ENCODE measurements around the gene KRTAP15-1.

Gene KRTAP15-1

DNA sequence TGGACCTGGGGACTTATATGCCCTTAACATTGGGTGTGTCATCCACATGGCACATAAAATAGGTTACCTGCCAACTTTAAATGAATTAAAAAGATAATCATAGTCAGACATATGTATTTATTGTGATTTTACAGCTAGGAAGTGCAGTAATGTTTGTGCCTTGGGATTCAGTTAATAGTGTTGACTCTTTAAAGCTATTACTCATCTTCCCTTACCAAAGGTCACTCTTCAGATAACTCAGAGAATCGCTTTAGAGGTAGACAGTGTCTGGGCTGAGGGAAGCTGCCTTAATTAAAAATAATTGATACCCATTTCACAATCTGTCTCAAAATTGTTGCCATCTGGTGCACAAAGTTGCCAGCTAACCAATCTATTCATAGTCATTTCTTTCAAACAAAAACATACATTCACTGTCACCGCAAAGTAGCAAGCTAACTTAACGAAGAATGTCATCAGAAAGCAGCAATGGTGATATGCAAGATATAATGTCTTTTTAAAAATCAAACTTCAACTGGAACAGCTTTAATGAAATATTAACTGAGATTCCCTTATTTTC lies 3.0 kb upstream of the KRTAP15-1 start:
- no peak for TF ChIP-seq EZH2 (IDR thresholded peaks at IDR 0.05; ENCODE audit: borderline replicate concordance, low read length)
- TF ChIP-seq, protein P1, sequence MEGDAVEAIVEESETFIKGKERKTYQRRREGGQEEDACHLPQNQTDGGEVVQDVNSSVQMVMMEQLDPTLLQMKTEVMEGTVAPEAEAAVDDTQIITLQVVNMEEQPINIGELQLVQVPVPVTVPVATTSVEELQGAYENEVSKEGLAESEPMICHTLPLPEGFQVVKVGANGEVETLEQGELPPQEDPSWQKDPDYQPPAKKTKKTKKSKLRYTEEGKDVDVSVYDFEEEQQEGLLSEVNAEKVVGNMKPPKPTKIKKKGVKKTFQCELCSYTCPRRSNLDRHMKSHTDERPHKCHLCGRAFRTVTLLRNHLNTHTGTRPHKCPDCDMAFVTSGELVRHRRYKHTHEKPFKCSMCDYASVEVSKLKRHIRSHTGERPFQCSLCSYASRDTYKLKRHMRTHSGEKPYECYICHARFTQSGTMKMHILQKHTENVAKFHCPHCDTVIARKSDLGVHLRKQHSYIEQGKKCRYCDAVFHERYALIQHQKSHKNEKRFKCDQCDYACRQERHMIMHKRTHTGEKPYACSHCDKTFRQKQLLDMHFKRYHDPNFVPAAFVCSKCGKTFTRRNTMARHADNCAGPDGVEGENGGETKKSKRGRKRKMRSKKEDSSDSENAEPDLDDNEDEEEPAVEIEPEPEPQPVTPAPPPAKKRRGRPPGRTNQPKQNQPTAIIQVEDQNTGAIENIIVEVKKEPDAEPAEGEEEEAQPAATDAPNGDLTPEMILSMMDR (IDR thresholded peaks at IDR 0.05; ENCODE audit: low read length): no peak
- Histone ChIP-seq H3K79me2 (ENCODE audit: insufficient read depth, low read length) (no peaks in the 10 kb centered on the region), H3F3A (ENCODE audit: insufficient read depth, low read length) (no peaks in the 10 kb centered on the region), H3K4me2 (ENCODE audit: low read length) (no peak overlapping the region), H3K27ac (ENCODE audit: low read depth, low read length, poor library complexity, severe bottlenecking) (no peak overlapping the region), H3K9me3 (ENCODE audit: low read length) (no peaks in the 10 kb centered on the region), H3K9me2 (ENCODE audit: low read depth, low read length) (no peaks in the 10 kb centered on the region), H4K20me1 (ENCODE audit: insufficient read depth, low read length) (no peaks in the 10 kb centered on the region), H3K27me3 (ENCODE audit: insufficient read depth, low read length) (no peaks in the 10 kb centered on the region), H2AFZ (ENCODE audit: low read length) (no peak overlapping the region), H3K4me1 (ENCODE audit: insufficient read depth, low read length, severe bottlenecking) (no peaks in the 10 kb centered on the region), H3K9ac (ENCODE audit: low read length) (no peak overlapping the region), H3K36me3 (ENCODE audit: insufficient read depth, low read length) (no peaks in the 10 kb centered on the region), H3K4me3 (ENCODE audit: low read depth, low read length, poor library complexity, severe bottlenecking) (no peak overlapping the region)

DNA sequence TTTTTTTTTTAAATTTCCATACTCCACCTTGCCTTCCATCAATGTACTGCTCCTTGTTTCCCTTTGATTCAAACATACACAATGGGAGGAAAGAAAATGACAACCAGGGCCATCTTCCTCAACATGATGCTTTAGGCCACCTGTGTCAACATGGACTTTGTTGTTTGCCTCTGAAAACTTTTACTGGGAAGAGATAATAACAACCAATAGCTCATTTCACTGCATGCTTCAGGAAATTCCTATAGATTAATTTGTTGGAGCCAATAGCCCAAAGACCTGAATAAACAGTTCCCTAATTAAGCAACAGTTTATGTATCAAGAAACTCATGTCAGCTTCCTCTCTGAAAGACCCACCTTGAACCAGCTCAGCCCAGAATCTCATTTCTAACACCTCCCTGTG lies 3.2 kb downstream of the KRTAP15-1 start:
- H3K4me2 ChIP-seq (ENCODE audit: low read length): no peak overlapping the region
- H2AFZ ChIP-seq (ENCODE audit: low read length): no peak overlapping the region
- no peak overlapping the region for H3K4me3 ChIP-seq (ENCODE audit: low read depth, low read length, poor library complexity, severe bottlenecking)
- H3F3A ChIP-seq (ENCODE audit: insufficient read depth, low read length): no peaks in the 10 kb centered on the region
- H3K27ac ChIP-seq (ENCODE audit: low read depth, low read length, poor library complexity, severe bottlenecking): no peak overlapping the region
- no peak for TF ChIP-seq EZH2 (IDR thresholded peaks at IDR 0.05; ENCODE audit: borderline replicate concordance, low read length)
- TF ChIP-seq, protein P1 (IDR thresholded peaks at IDR 0.05; ENCODE audit: low read length): no peak
- no peaks in the 10 kb centered on the region for H4K20me1 ChIP-seq (ENCODE audit: insufficient read depth, low read length)
- H3K9ac ChIP-seq (ENCODE audit: low read length): no peak overlapping the region
- no peaks in the 10 kb centered on the region for H3K9me2 ChIP-seq (ENCODE audit: low read depth, low read length)
- H3K9me3 ChIP-seq (ENCODE audit: low read length): no peaks in the 10 kb centered on the region
- H3K36me3 ChIP-seq (ENCODE audit: insufficient read depth, low read length): no peaks in the 10 kb centered on the region
- H3K4me1 ChIP-seq (ENCODE audit: insufficient read depth, low read length, severe bottlenecking): no peaks in the 10 kb centered on the region
- H3K79me2 ChIP-seq (ENCODE audit: insufficient read depth, low read length): no peaks in the 10 kb centered on the region
- no peaks in the 10 kb centered on the region for H3K27me3 ChIP-seq (ENCODE audit: insufficient read depth, low read length)

DNA sequence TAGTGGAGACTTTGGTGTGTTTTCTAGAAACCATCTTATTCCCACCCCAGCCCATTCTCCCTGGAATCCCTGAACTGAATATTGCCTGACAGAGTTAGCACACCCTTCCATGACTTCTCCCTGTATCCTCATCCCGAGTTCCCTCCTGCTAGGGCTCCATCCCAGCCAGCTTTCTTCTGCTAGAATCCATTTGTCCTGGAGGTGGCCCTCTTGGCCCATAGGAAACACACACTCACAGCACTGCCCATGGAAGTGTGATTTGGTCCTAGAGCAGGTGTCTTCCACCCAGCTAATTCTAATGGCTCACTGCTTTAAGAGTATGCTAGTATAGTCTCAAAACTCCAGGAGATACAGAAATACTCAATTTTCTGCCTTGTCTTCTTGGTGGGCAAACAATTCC lies 4.1 kb downstream of the KRTAP15-1 start:
- H3K4me3 ChIP-seq (ENCODE audit: low read depth, low read length, poor library complexity, severe bottlenecking): no peak overlapping the region
- no peak for TF ChIP-seq EZH2 (IDR thresholded peaks at IDR 0.05; ENCODE audit: borderline replicate concordance, low read length)
- TF ChIP-seq, protein P1 (IDR thresholded peaks at IDR 0.05; ENCODE audit: low read length): no peak
- H3K9ac ChIP-seq (ENCODE audit: low read length): no peak overlapping the region
- no peak overlapping the region for H2AFZ ChIP-seq (ENCODE audit: low read length)
- no peak overlapping the region for H3K27ac ChIP-seq (ENCODE audit: low read depth, low read length, poor library complexity, severe bottlenecking)
- H3K9me2 ChIP-seq (ENCODE audit: low read depth, low read length): no peaks in the 10 kb centered on the region
- no peaks in the 10 kb centered on the region for H3K36me3 ChIP-seq (ENCODE audit: insufficient read depth, low read length)
- 0 out of 2 replicates have a peak, but pooled peaks cover 3% of the 10 kb centered on the region for H3K27me3 ChIP-seq (ENCODE audit: insufficient read depth, low read length)
- no peaks in the 10 kb centered on the region for H3K79me2 ChIP-seq (ENCODE audit: insufficient read depth, low read length)
- H3F3A ChIP-seq (ENCODE audit: insufficient read depth, low read length): no peaks in the 10 kb centered on the region
- no peak overlapping the region for H3K4me2 ChIP-seq (ENCODE audit: low read length)
- H3K9me3 ChIP-seq (ENCODE audit: low read length): no peaks in the 10 kb centered on the region
- H3K4me1 ChIP-seq (ENCODE audit: insufficient read depth, low read length, severe bottlenecking): no peaks in the 10 kb centered on the region
- H4K20me1 ChIP-seq (ENCODE audit: insufficient read depth, low read length): no peaks in the 10 kb centered on the region
